Mammary epithelial cell (primary cell): Measurements from ENCODE around the gene STPG3.
A peak's percentile ranks its signal among the peaks of the same experiment; 100 is the strongest.

ENCODE experiments used
- EZH2 ChIP-seq: IDR thresholded peaks from 2 replicates; pipeline ENCODE4 v1.6.1; 2012; ENCODE audit warnings: low read length, inconsistent platforms, borderline replicate concordance
- TF ChIP-seq, protein P1 (sequence below), 2 donors: IDR thresholded peaks in 1 of 2; conservative IDR thresholded peaks in 1 of 2; 2 replicates each; pipeline ENCODE4 v1.5.1; 2011 to 2012; ENCODE audit warnings: inconsistent platforms in 2 of 2, low read length in 2 of 2, mild to moderate bottlenecking in 2 of 2, control low read depth in 1 of 2, low read depth in 1 of 2; ENCODE audit not compliant: insufficient read depth in 1 of 2; ENCODE audit errors: extremely low read depth in 1 of 2

DNA sequence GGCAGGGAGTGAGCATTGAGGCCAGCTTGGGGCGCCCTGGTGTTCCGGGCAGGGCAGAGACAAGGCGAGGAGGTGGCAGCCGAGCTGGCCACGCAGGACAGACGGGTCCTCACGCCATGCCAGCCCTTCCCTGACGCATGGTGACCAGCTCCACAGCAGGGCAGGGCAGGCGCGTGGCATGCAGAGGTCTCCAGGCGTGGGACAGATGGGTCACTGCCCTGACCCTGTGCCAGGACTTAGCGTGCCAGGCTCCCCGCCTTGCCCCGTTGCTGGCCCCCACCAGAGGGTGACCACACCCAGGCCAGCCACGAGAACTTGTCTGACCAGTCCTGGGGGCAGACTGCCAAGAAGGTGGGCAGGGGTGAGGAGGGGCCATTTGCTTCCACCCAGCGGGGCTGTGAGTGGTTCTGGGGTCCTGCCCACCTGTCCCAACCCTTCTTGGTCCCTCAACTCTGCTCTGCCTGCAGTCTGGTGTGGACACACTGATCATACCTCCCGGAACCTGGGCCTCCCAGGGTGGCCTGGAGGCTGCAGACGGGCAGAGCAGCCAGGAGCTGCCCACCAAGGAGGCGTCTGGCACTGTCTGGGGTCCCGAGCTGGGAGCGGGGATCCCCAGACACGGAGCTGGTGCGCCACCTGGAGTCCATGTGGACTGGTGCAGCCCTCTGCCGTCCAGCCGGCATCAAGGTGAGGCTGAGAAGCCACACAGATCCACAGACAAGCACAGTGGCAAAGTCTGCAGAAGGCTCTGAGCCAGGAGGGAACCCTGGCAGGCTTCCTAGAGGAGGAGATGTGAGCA, 23.8 kb upstream of the STPG3 start, which contains the start of gene RNF224:
- TF ChIP-seq, protein P1, sequence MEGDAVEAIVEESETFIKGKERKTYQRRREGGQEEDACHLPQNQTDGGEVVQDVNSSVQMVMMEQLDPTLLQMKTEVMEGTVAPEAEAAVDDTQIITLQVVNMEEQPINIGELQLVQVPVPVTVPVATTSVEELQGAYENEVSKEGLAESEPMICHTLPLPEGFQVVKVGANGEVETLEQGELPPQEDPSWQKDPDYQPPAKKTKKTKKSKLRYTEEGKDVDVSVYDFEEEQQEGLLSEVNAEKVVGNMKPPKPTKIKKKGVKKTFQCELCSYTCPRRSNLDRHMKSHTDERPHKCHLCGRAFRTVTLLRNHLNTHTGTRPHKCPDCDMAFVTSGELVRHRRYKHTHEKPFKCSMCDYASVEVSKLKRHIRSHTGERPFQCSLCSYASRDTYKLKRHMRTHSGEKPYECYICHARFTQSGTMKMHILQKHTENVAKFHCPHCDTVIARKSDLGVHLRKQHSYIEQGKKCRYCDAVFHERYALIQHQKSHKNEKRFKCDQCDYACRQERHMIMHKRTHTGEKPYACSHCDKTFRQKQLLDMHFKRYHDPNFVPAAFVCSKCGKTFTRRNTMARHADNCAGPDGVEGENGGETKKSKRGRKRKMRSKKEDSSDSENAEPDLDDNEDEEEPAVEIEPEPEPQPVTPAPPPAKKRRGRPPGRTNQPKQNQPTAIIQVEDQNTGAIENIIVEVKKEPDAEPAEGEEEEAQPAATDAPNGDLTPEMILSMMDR (conservative IDR thresholded peaks at IDR 0.05 in 1 of 2, IDR thresholded peaks at IDR 0.05 in 1 of 2; ENCODE audit: extremely low read depth in 1 of 2, insufficient read depth in 1 of 2, low read depth in 1 of 2, low read length in 2 of 2): peak; percentile 77 to 94
- no peak for TF ChIP-seq EZH2
